Measurements from ENCODE around the gene PDE4D. TPM values are rescaled to one million over a fixed set of nuclear protein-coding genes. Genes with fewer than 3 reads are reported as not detected.

The PDE4D gene
- total RNA-seq, 1 donor from 2014 or later: 2.3 TPM

GRCh38 chr5:59856358-59856757 is 37.2 kb downstream of the PDE4D start:
- no peak overlapping the region for H3K4me3 ChIP-seq

GRCh38 chr5:59850766-59851165 is 42.8 kb downstream of the PDE4D start:
- Histone ChIP-seq H3K79me2 (ENCODE audit: low read depth) (no peaks in the 10 kb centered on the region), H3K4me3 (no peak overlapping the region), H3K27me3 (no peaks in the 10 kb centered on the region), H3K27ac (no peak overlapping the region), H3K4me2 (no peak overlapping the region), H2AFZ (replicated peaks) (no peak overlapping the region), H4K20me1 (ENCODE audit: low read depth) (no peaks in the 10 kb centered on the region), H3K36me3 (no peaks in the 10 kb centered on the region), H3K9ac (no peak overlapping the region), H3K9me3 (ENCODE audit: low read depth) (no peaks in the 10 kb centered on the region), H3F3A (ENCODE audit: low read depth) (no peaks in the 10 kb centered on the region), H3K4me1 (no peaks in the 10 kb centered on the region)
- TF ChIP-seq EZH2 (IDR thresholded peaks at IDR 0.05): no peak
- TF ChIP-seq EZH2phosphoT487 (IDR thresholded peaks at IDR 0.05): no peak
- TF ChIP-seq CTCF (IDR thresholded peaks at IDR 0.05): no peak
- H3K36me3 Mint-ChIP-seq: no peaks in the 10 kb centered on the region
- DNase-seq (ENCODE audit: low spot score): no peak
- no peak overlapping the region for H3K4me3 Mint-ChIP-seq
- no peaks in the 10 kb centered on the region for H3K9me3 Mint-ChIP-seq
- H3K27me3 Mint-ChIP-seq (ENCODE audit: insufficient read depth, low read depth): no peaks in the 10 kb centered on the region
- no peaks in the 10 kb centered on the region for H3K4me1 Mint-ChIP-seq
- H3K27ac Mint-ChIP-seq: no peak overlapping the region

More at GRCh38 chr5:59856358-59856757, 37.2 kb downstream of the PDE4D start:
- Histone ChIP-seq H3K4me2 (no peak overlapping the region), H3K4me1 (no peaks in the 10 kb centered on the region), H3K9ac (no peak overlapping the region), H3K36me3 (no peaks in the 10 kb centered on the region), H3K27ac (no peak overlapping the region), H2AFZ (replicated peaks) (no peak overlapping the region), H3K27me3 (no peaks in the 10 kb centered on the region), H3K9me3 (ENCODE audit: low read depth) (no peaks in the 10 kb centered on the region), H3K79me2 (ENCODE audit: low read depth) (no peaks in the 10 kb centered on the region), H3F3A (ENCODE audit: low read depth) (no peaks in the 10 kb centered on the region), H4K20me1 (ENCODE audit: low read depth) (no peaks in the 10 kb centered on the region)
- Mint-ChIP-seq H3K4me1 (no peaks in the 10 kb centered on the region), H3K4me3 (no peak overlapping the region), H3K36me3 (no peaks in the 10 kb centered on the region), H3K27ac (no peak overlapping the region), H3K27me3 (ENCODE audit: insufficient read depth, low read depth) (no peaks in the 10 kb centered on the region), H3K9me3 (no peaks in the 10 kb centered on the region)
- DNase-seq (ENCODE audit: low spot score): no peak
- TF ChIP-seq EZH2phosphoT487 (IDR thresholded peaks at IDR 0.05): no peak
- TF ChIP-seq EZH2 (IDR thresholded peaks at IDR 0.05): no peak
- TF ChIP-seq CTCF (IDR thresholded peaks at IDR 0.05): no peak

GRCh38 chr5:59847586-59847985 is 45.9 kb downstream of the PDE4D start:
- Histone ChIP-seq H3F3A (ENCODE audit: low read depth) (no peaks in the 10 kb centered on the region), H2AFZ (replicated peaks) (no peak overlapping the region), H3K4me1 (no peaks in the 10 kb centered on the region), H3K4me3 (no peak overlapping the region), H3K27ac (no peak overlapping the region), H3K36me3 (no peaks in the 10 kb centered on the region), H3K9ac (no peak overlapping the region), H3K79me2 (ENCODE audit: low read depth) (no peaks in the 10 kb centered on the region), H4K20me1 (ENCODE audit: low read depth) (no peaks in the 10 kb centered on the region), H3K9me3 (ENCODE audit: low read depth) (no peaks in the 10 kb centered on the region), H3K4me2 (no peak overlapping the region), H3K27me3 (no peaks in the 10 kb centered on the region)
- no peak for TF ChIP-seq CTCF (IDR thresholded peaks at IDR 0.05)
- no peak for TF ChIP-seq EZH2phosphoT487 (IDR thresholded peaks at IDR 0.05)
- no peak for TF ChIP-seq EZH2 (IDR thresholded peaks at IDR 0.05)
- no peaks in the 10 kb centered on the region for H3K36me3 Mint-ChIP-seq
- H3K9me3 Mint-ChIP-seq: no peaks in the 10 kb centered on the region
- H3K4me3 Mint-ChIP-seq: no peak overlapping the region
- DNase-seq (ENCODE audit: low spot score): no peak
- no peaks in the 10 kb centered on the region for H3K27me3 Mint-ChIP-seq (ENCODE audit: insufficient read depth, low read depth)
- no peaks in the 10 kb centered on the region for H3K4me1 Mint-ChIP-seq
- H3K27ac Mint-ChIP-seq: no peak overlapping the region

All from neural progenitor cell (in vitro differentiated cells).